ENCODE measurements around the gene PIK3AP1.
A peak's percentile ranks its signal among the peaks of the same experiment; 100 is the strongest.
"Not testable (repeated sequence)": the region's sequence is repeated elsewhere in the genome, so short reads cannot be mapped to it uniquely, and the experiment has no call there.

PIK3AP1 gene, protein sequence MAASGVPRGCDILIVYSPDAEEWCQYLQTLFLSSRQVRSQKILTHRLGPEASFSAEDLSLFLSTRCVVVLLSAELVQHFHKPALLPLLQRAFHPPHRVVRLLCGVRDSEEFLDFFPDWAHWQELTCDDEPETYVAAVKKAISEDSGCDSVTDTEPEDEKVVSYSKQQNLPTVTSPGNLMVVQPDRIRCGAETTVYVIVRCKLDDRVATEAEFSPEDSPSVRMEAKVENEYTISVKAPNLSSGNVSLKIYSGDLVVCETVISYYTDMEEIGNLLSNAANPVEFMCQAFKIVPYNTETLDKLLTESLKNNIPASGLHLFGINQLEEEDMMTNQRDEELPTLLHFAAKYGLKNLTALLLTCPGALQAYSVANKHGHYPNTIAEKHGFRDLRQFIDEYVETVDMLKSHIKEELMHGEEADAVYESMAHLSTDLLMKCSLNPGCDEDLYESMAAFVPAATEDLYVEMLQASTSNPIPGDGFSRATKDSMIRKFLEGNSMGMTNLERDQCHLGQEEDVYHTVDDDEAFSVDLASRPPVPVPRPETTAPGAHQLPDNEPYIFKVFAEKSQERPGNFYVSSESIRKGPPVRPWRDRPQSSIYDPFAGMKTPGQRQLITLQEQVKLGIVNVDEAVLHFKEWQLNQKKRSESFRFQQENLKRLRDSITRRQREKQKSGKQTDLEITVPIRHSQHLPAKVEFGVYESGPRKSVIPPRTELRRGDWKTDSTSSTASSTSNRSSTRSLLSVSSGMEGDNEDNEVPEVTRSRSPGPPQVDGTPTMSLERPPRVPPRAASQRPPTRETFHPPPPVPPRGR

DNA sequence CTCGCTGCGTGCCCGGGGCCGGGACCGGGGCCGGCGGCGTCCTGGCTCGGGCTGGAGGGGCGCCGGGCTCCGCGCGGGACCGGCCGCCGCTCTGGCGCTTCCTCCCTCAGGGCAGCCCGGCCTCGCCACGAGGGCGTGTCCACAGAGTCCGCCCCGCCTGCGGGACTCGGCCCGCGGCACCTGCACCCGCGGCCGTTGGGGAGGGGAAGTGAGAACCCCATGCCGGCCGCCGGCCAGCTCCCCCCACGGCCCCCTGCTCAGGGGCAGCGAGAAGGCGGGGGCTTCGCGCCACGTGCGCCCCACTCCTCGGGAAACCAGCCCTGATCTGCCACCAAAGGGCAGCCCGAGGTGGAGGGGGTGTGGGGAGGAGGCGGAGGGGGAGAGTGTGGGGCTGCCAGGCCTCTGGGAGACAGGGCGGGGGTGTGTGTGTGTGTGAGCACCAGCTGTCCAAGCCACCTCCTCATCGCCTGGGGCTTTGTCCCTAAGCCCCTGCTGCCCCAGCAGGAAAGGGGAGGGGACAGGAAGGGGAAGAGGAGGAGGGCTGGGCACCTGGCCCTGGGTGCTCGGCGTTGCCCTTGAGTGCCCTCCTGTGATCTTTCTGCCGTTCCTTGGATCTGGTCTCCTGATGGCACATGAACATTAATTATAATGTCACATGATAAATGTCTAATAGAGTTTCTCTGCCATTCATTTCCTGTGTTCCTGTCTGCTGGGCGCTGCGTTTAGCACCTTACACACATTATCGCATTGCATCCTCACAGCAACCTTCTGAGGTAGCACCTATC is at the start of gene PIK3AP1:
Gene PIK3AP1, minus strand, starts transcription at position 93 of the 785 bp plus-strand sequence. CDS start 120 bp downstream, outside the sequence.
- DNase-seq: peak; percentile 83

DNA sequence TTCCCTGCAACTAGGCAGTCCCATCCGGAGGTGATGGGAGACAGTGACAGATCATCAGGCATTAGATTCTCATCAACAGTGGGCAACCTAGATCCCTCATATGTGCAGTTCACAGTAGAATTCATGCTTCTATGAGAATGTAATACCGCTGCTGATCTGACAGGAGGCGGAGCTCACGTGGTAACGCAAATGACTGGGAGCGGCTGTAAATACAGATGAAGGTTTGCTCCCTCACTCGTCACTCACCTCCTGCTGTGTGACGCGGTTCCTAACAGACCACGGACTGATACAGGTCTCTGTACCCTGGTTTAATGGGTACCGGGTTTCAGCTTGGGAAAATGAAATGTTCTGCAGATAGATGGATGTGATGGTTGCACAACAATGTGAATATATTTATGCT is 47.8 kb upstream of the PIK3AP1 start:
- DNase-seq: no peak

DNA sequence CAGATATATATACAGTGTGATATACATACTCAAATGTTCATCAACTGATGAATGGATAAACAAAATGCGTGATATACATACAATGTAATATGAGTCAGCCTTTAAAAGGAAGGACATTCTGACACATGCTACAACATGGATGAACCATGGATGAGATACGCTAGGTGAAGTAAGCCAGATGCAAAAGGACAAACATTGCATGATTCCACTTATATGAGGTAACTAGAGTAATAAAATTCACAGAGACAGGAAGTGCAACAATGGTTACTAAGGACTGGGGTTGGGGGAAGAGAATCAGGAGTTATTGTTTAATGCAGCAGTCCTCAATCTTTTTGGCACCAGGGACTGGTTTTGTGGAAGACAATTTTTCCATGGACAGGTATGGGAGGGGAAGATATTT is 47.3 kb upstream of the PIK3AP1 start:
- no peak for DNase-seq

DNA sequence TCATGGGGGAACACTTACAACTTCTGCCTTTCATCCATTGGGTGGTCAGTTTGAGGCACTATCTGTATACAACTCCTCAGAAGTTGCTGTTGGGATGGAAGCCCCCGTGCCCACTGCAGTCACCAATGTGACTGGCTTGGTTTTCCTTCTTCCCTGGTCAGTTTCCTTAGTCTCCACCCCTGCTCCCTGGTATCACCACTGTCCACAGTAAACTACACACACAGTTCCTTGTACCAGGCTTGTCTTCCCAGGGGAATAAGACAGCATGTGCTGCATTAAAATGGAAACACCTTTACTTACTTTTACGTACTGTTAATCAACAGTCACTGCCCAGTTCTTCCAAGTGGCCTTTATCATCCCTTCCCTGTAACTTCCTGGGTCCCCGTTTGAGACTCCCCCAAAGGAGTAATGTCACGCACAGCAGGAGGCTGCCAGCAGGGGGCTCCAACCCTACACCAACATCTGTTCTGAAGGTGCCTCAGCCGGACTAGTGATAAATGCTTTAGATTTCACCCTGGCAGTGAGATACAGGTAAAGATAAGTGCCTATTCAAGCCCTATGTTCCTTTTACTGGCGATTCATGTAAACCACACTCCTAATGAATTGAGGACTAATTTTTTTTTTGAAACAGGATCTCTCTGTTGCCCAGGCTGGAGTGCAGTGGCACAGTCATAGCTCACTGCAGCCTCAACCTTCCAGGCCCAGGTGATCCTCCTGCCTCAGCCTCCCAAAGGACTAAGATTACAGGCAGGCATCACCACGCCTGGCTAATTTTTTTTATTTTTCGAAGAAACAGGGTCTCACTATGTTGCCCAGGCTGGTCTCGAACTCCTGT is 45.3 kb upstream of the PIK3AP1 start:
- DNase-seq: peak; percentile 88

DNA sequence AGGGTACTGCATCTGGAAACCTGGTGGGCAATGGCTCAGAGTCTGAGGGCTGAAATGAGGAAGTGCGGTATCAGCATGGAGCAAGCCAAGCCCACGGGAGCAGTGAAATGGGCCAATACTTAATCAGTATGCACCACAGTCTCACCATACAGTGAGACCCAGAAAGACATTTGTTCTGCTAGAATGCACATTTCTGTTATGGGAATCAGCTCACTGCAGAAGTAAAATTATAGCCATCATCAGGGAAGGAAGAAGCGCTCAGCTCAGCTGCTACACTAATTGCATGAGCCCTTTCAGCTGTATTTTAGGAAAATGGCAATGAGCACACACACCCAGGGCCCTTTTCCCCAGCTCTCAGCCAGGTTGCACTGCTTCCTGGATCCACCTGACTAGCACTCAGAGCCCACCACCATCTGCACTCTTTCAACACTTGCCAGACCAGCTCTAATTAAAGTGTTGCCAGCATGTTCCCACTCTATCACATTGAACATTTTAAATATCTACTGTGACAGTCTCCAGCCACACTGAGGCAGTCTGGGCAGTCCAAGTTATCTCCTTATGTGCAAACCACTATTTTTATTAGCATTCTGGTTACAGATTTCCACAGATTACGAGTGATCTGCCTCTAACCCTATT is 44.2 kb upstream of the PIK3AP1 start:
- DNase-seq: no peak

DNA sequence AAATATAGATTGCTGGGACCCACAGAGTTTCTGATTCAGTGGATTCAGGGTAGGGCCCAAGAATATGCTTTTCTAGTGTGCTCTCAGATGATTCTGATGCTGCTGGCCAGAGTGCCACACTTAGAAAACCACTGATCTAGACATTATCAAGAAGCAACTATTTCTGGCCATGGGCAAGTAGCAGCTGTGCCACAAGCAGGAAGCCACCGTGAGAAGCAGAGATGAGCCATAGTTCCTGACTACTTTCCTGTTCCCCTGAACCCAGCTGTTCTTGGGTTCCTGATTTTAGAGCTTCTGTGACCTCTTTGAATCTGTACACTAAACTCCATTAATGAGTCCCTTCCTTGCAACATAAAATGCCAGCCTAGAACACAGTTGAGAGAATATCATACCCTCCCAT is 38.1 kb upstream of the PIK3AP1 start:
- peak; percentile 26 for DNase-seq

DNA sequence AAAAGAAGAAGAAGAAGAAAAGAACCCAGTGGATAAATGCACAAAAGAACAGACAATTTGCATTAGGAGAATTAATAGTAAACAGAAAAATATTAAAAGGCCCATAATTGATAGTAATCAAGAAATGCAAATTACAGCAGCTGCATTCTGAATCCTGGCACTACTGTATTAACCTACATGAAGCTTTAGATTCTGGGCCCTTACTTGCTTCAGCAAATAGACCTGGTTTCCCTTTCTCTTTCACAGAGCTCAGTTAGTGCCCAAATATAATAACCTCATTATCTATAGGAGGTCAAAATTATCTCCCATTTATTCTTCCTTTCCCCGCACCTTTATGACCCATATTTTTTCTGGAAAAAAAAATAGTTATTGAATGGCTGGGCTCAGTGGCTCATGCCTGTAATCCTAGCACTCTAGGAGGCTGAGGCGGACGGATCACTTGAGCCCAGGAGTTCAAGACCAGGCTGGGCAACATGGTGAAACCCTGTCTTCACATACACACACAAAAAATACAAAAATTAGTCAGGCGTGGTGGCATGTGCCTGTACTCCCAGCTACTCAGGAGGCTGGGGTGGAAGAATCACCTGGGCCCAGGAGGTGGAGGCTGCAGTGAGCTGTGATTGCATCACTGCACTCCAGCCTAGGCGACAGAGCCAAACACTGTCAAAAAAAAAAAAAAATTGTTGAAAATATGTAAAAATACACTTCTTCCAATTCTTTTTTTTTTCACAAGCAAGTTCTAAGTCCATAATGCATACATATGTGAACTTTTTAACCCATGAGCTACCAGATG is 36.0 kb upstream of the PIK3AP1 start:
- DNase-seq: peak; percentile 15

DNA sequence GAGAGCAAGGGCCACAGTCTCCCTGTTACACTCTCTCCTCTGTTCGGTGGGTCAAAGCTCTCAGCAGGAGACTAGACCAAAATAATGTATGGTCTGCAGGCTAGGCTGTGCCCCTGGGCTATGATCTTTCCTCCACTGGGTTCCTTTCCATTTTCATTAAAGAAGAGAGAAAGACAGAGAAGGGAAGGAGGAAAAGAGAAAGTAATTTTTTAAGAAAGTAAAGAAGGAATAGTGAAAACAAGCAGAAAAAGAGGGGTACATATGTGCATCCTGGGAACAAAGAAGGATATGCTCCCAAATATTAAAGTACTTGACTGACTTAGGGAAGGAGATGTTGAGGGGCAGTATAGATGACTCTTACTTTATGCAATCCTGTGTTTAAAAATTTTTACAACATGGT is 33.6 kb upstream of the PIK3AP1 start:
- no peak for DNase-seq

DNA sequence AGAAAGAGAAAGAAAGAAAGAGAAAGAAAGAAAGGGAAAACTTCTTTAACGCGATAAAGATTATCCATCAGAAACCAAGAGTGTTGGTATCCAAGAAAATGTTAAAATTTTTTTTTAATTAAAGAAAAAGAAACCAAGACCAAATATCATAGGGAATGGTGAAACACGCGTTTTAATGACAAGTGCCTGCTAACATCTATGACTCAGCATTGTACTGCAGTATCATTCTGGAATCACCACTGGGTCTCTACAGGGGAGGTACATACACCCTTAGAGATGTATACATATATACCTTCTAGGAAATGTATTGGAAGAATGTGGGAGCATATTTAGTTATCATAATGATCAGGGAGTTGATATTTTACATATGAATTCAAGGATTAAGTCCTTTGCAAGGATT is 32.1 kb upstream of the PIK3AP1 start:
- DNase-seq: no peak

DNA sequence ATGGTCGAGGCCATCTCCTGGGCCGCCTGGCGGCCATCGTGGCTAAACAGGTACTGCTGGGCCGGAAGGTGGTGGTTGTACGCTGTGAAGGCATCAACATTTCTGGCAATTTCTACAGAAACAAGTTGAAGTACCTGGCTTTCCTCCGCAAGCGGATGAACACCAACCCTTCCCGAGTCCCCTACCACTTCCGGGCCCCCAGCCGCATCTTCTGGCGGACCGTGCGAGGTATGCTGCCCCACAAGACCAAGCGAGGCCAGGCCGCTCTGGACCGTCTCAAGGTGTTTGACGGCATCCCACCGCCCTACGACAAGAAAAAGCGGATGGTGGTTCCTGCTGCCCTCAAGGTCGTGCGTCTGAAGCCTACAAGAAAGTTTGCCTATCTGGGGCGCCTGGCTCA is 30.0 kb upstream of the PIK3AP1 start:
- not testable (repeated sequence) for DNase-seq

DNA sequence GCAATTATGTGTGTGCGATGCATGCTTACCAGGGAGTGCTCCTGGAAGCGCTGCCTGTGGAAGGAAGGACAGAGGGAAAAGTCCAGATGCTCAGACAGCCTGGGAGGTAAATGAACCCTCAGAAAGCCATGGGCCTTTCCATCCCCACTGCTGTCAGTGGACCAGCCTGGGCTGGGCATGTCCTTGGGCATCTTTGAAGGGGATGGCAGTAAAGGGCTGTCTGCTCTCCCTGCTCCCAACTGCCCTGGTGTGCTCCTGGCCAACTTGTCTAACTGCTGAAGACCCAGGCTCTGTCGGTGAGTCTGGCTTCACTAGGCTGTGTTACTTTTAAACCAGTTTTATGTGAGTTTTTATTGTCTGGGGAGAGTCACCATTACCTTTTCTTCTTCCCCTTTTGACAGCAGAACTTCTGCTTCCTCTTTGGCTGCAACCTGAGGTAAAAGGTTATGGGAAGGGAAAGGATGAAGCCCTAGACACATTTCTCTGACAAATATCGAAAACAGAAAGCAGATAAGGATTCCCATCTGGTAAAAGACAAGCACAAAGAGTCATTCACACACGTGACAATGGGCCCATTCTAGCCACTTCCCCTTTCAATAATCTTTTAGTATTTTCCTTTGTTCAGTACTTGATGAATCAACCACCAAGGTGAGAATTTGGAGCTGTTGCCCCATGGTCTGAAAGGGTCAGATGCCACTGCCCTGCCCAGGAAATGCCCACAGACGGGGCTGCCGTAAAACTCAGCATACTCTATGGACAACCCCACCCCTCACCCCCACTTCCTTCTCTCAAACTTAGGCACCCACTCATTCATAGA is 27.6 kb upstream of the PIK3AP1 start:
- no peak for DNase-seq

DNA sequence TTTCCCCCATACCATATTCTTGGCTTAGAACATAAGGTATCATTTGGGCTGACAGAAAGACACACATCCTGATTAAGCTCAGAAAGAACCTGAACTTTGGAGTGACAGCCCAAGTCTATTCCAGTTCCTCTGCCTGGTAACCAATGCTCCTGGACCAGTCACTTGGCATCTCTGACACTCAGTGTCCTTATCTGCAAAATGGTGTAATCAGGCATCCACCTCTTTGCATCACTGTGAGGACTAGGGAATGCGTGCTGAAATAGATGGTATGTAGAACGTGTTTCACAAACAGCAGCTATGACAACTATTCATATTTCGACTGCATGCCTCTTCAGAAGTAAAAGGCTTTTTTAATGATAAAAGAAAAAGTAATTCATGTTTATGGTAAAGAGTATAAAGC is 26.2 kb upstream of the PIK3AP1 start:
- DNase-seq: no peak

DNA sequence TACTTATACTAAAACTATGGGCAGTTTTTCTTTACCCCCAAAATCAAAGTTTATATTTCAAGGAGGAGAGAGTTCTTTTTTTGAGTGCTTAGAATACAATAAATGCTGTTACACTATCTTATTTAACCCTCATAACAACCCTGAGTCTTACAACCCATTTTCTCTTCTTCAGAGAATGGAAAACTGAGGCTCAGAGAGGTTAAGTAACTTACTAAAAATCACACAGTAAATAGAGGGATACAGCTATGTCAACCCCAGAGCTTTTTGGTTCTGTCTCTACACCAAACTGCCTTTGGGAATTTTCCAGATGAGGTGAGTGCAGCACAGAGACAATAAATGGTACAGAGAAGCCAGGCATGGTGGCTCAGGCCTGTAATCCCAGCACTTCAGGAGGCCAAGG is 25.6 kb upstream of the PIK3AP1 start:
- DNase-seq: no peak

DNA sequence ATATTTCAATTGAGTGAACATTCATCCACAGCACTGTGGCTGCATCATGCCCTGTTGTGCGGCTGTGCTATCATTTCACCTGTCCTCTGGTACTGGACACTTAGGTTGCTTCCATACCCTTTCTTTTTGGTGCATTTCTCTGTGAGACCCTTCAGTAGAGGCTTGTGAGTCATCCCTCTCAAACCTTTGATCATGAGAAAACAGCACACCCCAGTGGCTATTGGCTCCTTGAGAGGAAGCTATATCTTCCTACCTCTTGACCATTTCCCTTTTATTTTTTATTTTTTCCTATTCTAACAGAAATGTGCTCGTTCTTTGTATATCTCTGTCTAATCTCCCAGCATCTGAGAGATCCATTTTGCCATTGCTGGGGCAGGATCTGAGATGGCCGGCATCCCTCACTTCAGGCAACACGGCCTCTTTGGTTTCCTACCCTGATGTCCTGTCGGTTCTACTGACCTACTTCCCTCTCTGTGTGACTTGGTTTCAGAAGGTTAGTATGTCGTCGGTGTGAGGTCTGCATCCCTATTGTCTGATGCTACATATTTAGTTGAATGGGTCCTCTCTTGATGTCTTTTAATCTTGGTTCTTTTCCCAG is 23.8 kb upstream of the PIK3AP1 start:
- no peak for DNase-seq

DNA sequence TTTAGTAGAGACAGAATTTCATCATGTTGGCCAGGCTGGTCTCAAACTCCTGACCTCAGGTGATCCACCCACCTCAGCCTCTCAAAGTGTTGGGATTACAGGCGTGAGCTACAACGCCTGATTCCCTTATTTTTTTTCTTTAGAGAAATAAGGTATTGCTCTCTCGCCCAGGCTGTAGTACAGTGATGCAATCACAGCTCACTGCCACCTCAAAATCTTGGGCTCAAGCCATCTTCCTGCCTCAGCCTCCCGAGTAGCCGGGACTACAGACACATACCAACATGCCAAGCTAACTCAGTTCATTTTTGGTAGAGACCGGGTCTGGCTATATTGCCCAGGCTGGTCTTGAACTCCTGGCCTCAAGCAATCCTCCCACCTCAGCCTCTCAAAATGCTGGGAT is 21.2 kb upstream of the PIK3AP1 start:
- DNase-seq: not testable (repeated sequence)

DNA sequence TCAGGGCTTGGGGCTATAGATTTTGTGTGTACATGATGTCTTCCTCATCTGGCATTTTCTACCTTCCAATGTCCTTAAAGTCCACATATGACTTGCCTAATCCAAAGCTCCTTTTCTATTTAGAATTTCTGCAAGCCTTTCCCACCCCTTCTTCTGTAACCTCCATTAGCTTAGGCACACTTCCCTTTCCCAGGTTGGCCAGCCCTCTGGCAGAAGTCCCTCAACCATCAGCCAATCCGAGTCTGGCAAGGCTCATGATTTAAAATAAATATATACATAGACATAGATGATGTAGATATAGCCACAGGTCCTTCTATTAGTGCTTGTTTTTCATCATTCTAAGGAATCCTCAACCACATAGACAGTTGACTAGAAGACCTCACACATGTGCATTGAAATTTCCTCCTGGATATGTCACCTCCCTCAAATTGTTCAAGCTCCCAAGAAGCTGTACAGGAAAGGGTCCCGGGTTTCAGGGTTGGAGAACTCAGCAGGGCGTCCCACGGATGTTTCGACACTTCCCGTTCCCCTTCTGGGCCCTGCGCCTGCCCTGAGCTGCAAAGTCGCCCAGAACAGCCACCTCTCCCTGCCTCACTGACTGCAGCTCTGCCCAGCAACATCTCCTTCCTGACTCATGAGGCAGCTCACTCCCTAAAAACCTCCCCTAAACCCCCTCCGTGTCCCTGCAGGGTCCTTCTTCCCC is 20.4 kb upstream of the PIK3AP1 start:
- no peak for DNase-seq

DNA sequence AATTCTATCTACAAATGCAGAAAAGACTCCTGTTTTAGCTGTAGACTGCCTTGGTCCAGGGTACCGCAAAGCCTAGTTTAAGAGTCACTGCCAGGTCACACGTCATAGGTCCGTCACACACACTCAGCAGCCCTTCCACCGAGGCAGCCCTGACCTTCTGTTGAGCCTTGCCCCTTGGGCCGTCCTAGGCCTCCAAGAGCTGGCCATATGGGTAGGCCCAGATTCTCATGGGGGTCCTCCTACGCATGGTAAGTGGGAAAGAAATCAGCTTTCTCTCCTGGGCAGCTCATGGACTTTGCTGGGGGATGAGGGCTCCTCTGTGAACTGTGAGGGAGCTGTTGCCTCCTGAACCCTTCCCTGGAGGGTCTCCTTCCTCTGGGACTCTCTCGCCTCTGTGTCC is 19.8 kb upstream of the PIK3AP1 start:
- DNase-seq: no peak

DNA sequence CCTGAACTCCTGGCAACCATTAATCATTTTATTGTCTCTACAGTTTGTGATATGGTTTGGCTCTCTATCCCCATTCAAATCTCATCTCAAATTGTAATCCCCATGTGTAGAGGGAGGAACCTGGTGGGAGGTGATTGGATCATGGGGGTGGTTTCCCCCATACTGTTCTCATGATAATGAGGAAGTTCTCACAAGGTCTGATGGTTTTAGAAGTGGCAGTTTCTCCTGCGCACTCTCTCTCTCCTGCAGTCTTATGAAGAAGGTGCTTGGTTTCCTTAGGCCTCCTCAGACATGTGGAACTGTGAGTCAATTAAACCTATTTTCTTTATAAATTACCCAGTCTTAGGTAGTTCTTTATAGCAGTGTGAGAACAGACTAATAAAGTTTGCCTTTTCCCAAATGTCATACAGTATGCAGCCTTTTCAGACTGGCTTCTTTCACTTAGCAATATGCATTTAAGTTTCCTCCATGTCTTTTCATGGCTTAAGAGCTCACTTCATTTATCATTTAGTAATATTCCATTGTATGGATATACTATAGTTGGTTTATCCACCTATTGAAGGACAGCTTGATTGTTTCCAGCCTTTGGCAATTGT is 17.1 kb upstream of the PIK3AP1 start:
- not testable (repeated sequence) for DNase-seq

DNA sequence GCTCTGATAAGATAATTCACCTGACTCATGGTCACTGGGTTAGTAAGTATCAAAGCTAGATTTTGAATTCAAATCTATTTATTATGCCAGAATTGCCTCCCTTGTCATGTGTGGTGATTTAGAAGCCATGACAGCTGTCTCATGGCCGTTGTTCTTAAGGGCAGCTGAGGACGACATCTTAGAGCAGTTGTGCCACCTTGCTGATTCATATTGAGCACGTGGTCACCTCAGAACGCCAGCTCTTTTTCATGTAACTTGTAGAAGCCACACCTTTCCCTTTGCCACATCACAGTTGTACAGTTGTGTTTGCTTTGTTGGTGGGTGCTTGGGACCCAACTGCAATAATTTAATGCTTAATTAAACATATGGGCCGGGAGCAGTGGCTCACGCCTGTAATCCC is 4.3 kb upstream of the PIK3AP1 start:
- no peak for DNase-seq

Data from activated CD8-positive, alpha-beta memory T cell treated with anti-CD3 and anti-CD28 coated beads for 24 hours (primary cell).